SK-N-DZ (cell line): ENCODE results near the gene ORM2. TPM values are rescaled to one million over a fixed set of nuclear protein-coding genes. Genes with fewer than 3 reads are reported as not detected.
"Not testable (repeated sequence)": the region's sequence is repeated elsewhere in the genome, so short reads cannot be mapped to it uniquely, and the experiment has no call there.

Source experiments
- DNase-seq: peaks from one replicate; pipeline ENCODE4 v3.0.0-alpha.2; 2015; ENCODE audit warnings: low spot score
- polyA plus RNA-seq, 2 experiments: library from polyadenylated mRNA; depleted of rRNA; stranded (reverse); fragments of >200 nt; gene quantifications; 2 replicates each; pipeline ENCODE4 v1.2.3, GENCODE V29; 2014

Gene ORM2
- polyA plus RNA-seq (2014; cell fraction: cytosol; rRNA removed) = not detected in 2 replicates
- polyA plus RNA-seq (2014; cell fraction: nucleus; rRNA removed) = not detected in 2 replicates

- not testable (repeated sequence) for DNase-seq
These were observed at the start of gene ORM2 for GRCh38 chr9:114329625-114330022. TSS of gene ORM2 (plus strand) at chr9:114329869. CDS start at chr9:114329905, 36 bp downstream.

- DNase-seq = no peak
These were observed 48.8 kb upstream of the ORM2 start for GRCh38 chr9:114280636-114281472.

GRCh38 chr9:114281473-114282103 is 48.1 kb upstream of the ORM2 start:
- no peak for DNase-seq

GRCh38 chr9:114282104-114282485 is 47.6 kb upstream of the ORM2 start:
- no peak for DNase-seq

- no peak for DNase-seq
These were observed 47.2 kb upstream of the ORM2 start for GRCh38 chr9:114282507-114282906.

- DNase-seq = no peak
These were observed 46.7 kb upstream of the ORM2 start for GRCh38 chr9:114282926-114283325.

GRCh38 chr9:114283551-114284111 is 46.0 kb upstream of the ORM2 start:
- no peak for DNase-seq

- DNase-seq = no peak
These were observed 45.2 kb upstream of the ORM2 start for GRCh38 chr9:114284316-114285060.

GRCh38 chr9:114285166-114285867 is 44.4 kb upstream of the ORM2 start:
- no peak for DNase-seq

GRCh38 chr9:114286146-114286679 is 43.5 kb upstream of the ORM2 start:
- no peak for DNase-seq

GRCh38 chr9:114287001-114287762 is 42.5 kb upstream of the ORM2 start:
- no peak for DNase-seq

GRCh38 chr9:114287763-114288192 is 41.9 kb upstream of the ORM2 start:
- no peak for DNase-seq

GRCh38 chr9:114288193-114289091 is 41.2 kb upstream of the ORM2 start:
- no peak for DNase-seq

- DNase-seq = no peak
These were observed 40.6 kb upstream of the ORM2 start for GRCh38 chr9:114289106-114289505.

GRCh38 chr9:114289571-114290481 is 39.8 kb upstream of the ORM2 start:
- DNase-seq = no peak

- no peak for DNase-seq
These were observed 39.1 kb upstream of the ORM2 start for GRCh38 chr9:114290561-114290986.

- DNase-seq = peak; percentile 61
These were observed 38.6 kb upstream of the ORM2 start for GRCh38 chr9:114291064-114291474.
